Stimulated activated CD8-positive, alpha-beta memory T cell treated with anti-CD3 and anti-CD28 coated beads, Interleukin-2, amount 100 ng/mL, for 48 hours (primary cell): ENCODE results near the gene GIPC2.
"Not testable (repeated sequence)": the region's sequence is repeated elsewhere in the genome, so short reads cannot be mapped to it uniquely, and the experiment has no call there.

Experiments
- DNase-seq, 2 donors: peaks; one replicate each; pipeline ENCODE4 v3.0.0-alpha.2; 2020; ENCODE audit warnings: low read depth in 2 of 2

The GIPC2 gene

DNA sequence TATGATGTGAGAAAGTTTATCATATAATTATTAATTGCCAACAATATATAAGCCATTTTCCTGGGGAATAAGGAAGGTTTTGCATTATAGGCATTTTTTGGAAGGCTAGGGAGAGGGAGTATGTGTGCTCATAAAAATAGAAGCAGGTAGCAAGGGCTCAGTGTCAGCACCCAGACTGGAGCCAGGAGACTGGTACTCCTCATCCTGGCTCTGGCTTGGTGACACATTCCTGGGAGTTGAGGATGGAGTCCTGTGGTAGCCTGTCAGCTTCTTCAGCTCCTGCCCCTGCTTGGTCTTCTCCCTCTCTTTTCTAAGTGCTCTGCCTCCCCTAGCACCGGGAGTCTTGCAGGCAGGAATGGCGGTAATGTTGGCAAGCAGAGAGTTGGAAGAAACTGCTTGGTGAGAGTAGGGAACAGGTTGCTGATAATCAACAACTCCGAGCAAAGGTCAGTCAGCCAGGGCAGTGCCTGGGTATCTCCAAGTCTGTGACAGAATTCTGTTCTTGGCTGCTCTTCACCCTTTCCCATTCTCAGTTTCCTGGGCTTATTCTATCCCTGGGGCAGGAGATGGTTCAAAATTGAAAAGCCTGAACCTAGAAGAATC lies 23.0 kb downstream of the GIPC2 start:
- no peak for DNase-seq

DNA sequence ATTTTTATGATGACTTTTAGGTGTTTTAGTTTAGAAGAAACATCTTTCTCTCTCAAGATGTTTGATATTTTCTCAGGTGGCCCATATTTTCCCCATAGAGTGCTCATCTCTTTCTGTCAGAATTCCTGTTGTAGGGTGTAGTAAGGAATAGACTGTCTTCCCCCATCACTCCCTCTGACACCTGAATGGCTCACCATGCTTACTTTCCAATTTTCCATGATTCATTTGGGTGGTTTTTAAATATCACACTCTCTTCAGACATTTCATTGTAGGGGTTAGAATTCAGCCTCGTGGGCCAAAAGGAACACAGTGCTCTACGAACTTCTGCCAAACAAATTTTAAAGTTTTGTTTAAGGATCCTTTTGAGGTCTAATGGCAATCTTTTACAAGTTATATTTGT lies 24.0 kb downstream of the GIPC2 start:
- no peak for DNase-seq

DNA sequence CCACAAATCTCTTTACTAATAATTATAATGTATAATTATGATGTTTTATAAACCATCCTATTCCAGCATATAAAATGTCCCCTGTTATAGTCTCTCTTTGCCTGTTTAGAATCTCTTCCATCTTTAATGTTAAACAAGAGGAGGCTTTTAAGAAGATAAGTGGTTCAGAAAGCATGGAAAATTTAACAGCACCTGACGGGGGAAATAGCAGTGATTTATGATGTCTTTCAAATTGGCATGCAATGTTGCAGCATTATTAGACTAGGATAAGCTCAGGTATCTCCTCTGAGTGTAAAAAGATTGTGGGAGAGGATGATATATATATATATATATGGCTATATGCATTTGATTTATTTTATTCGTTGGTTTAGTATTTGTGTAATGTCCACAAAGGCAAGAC lies 24.4 kb downstream of the GIPC2 start:
- DNase-seq = no peak

DNA sequence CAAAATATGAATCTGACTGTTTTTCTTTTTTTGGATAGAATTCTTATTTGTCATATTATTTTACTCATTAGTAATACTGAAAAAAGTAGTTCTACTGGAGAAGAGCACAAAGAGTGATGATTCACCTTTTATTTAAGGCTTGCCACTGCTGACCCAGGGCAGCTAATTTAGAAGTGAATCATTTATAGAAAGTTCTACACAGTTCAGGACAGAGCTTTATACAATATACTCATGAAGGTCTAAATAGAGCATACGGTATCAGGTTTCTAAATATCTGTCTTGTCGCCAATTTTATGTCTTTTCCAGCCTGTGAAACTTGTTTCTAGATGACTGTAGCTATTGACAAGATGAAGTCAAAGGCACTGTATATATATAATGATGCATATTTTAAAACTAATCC lies 25.0 kb downstream of the GIPC2 start:
- no peak for DNase-seq

GRCh38 chr1:78071696-78072095 lies 25.9 kb downstream of the GIPC2 start:
- no peak for DNase-seq

- DNase-seq = no peak
These were observed 26.4 kb downstream of the GIPC2 start for GRCh38 chr1:78072216-78072615.

- no peak for DNase-seq
These were observed 27.7 kb downstream of the GIPC2 start for GRCh38 chr1:78073441-78073840.

- DNase-seq = no peak
These were observed 29.9 kb downstream of the GIPC2 start for GRCh38 chr1:78075621-78076020.

GRCh38 chr1:78078358-78078757 lies 32.6 kb downstream of the GIPC2 start:
- DNase-seq = no peak

GRCh38 chr1:78079580-78079979 lies 33.8 kb downstream of the GIPC2 start:
- DNase-seq = no peak

DNA sequence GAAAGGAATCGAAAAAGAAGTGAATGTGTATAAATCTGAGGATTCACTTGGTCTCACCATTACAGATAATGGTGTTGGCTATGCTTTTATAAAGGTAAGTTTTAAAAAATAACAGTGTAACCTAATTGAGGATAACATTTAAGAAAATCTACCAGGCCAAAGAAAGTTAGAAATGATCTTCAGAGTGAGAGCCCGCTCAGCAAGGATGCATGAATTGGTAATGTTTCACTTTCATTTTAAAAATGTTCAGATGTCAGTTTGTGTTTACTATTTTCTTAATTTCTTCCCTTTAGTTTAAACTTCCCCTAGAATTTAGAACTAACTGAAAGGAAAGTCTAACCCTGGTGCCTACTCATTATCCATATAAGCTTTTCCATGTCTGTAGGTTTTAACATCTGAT lies 35.0 kb downstream of the GIPC2 start:
- no peak for DNase-seq

DNA sequence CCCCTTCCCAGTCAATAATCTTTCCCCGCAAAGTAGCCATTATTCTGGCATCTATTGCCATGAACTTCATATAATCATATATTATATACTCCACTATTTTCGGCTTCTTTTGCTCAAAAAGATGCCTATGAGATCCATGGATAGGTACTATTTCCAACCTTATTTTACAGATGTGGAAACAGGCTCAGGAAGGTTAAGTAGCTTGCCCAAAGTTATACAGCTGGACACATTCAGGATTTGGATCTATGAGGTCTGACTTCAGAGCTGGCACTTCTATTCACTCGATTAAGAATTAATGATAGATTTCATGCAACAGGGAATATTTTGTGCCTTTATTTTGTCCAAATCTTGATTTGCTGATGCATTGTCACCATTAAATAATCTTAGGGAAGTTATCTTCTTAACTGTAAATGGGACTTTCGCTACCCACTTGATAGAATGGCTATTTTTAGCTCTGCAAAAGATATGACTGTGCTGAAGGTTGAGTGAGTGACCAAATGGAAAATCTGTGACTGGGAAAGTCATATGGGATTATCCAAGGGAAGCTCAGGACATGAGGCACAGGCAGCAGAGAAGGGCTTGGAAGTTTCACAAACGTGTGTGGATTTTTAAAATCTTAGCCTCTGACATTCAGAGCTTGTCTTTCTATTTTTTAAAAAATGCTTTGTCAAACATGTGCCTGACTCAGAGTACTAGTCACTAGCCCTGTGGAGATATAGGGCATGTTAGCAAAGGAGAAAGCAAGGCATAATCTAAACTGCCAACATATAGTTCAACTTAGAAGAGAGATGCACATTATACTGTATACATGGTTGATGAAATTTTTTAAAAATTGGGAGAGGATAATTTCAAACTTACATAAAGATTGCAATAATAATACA lies 36.5 kb downstream of the GIPC2 start:
- DNase-seq = no peak

DNA sequence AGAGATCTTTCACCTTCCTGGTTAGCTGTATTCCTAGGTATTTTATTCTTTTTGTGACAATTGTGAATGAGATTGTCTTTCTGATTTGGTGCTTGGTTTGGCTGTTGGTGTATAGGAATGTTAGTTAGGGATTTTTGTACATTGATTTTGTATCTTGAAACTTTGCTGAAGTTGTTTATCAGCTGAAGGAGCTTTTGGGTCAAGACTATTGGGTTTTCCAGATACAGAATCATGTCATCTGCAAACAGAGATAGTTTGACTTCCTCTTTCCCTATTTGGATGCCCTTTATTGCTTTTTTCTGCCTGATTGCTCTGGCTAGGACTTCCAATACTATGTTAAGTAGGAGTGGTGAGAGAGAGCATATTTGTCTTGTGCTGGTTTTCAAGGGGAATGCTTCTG lies 38.9 kb downstream of the GIPC2 start:
- DNase-seq = not testable (repeated sequence)

GRCh38 chr1:78086697-78087096 lies 40.9 kb downstream of the GIPC2 start:
- DNase-seq = no peak

DNA sequence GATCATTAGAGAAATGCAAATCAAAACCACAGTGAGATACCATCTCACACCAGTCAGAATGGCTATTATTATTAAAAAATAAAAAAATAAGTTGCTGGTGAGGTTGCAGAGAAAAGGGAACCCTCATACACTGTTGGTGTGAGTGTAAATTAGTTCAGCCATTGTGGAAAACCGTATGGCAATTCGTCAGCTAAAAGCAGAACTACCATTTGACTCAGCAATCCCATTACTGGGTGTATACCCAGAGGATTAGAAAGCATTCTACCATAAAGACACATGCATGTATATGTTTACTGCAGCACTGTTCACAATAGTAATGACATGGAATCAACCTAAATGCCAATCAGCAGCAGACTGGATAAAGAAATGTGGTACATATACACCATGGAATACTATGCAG lies 42.2 kb downstream of the GIPC2 start:
- DNase-seq = no peak

- no peak for DNase-seq
These were observed 42.7 kb downstream of the GIPC2 start for GRCh38 chr1:78088486-78088885.

GRCh38 chr1:78089010-78089409 lies 43.2 kb downstream of the GIPC2 start:
- no peak for DNase-seq

GRCh38 chr1:78090472-78091133 lies 44.8 kb downstream of the GIPC2 start:
- DNase-seq = no peak

- no peak for DNase-seq
These were observed 45.5 kb downstream of the GIPC2 start for GRCh38 chr1:78091215-78091813.

GRCh38 chr1:78091886-78092285 lies 46.1 kb downstream of the GIPC2 start:
- no peak for DNase-seq

- no peak for DNase-seq
These were observed 46.9 kb downstream of the GIPC2 start for GRCh38 chr1:78092643-78093042.

DNA sequence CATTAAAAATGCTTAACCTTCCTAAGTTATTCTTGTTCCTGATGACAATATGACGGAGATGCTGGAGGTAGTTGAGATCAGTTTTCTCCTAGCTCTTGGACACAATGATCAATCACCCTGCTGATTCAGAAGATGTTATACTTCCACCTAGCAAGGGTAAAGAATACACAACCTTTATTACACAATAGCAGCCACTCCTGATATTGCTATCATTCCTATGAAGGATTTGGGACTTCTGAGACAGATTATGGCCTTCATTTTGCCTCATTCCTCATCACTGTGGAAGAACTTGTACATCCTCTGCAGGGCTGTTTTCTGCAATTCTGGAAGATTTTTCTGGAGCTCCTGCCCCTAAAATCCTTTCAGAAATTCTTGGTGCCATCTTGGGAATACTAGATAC lies 47.8 kb downstream of the GIPC2 start:
- DNase-seq = no peak

DNA sequence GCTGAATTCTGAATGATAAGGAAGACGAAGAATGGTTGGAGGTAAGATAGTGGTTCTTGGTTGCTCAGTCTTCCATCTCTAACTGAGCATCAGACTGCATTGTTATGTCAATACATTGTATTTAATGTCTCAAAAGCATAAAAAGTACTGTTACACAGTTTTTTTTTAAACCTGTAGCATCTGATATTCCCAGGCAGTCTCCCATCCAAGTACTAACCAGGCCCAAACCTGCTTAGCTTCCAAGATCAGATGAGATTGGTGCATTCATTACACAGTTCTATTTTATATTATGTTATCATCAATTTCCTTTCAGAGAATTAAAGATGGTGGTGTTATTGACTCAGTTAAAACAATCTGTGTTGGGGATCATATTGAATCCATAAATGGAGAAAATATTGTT lies 48.9 kb downstream of the GIPC2 start:
- no peak for DNase-seq
